Amniotic stem cell (primary cell): ENCODE measurements around the gene GNAI3.

ENCODE experiments used
- DNase-seq: peaks from one replicate; lab custom pipeline; 2025; lab: John Stamatoyannopoulos, UW

The GNAI3 gene

GRCh38 chr1:109548321-109549267, at the start of gene GNAI3:
Gene GNAI3 (plus strand): TSS chr1:109548615. CDS start chr1:109548721, 106 bp downstream.
- peak; percentile 92 for DNase-seq

- no peak for DNase-seq
Observed at GRCh38 chr1:109499081-109499480, 49.3 kb upstream of the GNAI3 start.

- no peak for DNase-seq
Observed at GRCh38 chr1:109499661-109500536, 48.5 kb upstream of the GNAI3 start.

- peak; percentile 44 for DNase-seq
Observed at GRCh38 chr1:109500941-109501381, 47.5 kb upstream of the GNAI3 start.

- DNase-seq = no peak
Observed at GRCh38 chr1:109501644-109502363, 46.6 kb upstream of the GNAI3 start.

- no peak for DNase-seq
Observed at GRCh38 chr1:109502364-109502851, 46.0 kb upstream of the GNAI3 start.

- no peak for DNase-seq
Observed at GRCh38 chr1:109503935-109504334, 44.5 kb upstream of the GNAI3 start.

- DNase-seq = no peak
Observed at GRCh38 chr1:109504974-109505373, 43.4 kb upstream of the GNAI3 start.

GRCh38 chr1:109508001-109508872, 40.2 kb upstream of the GNAI3 start:
- DNase-seq = no peak

- DNase-seq = no peak
Observed at GRCh38 chr1:109508873-109509175, 39.6 kb upstream of the GNAI3 start.

GRCh38 chr1:109509176-109510134, 39.0 kb upstream of the GNAI3 start, which contains the start of gene AMIGO1:
Gene AMIGO1 (minus strand): TSS chr1:109509727. CDS start chr1:109508912, 815 bp downstream.
- DNase-seq = no peak

GRCh38 chr1:109513110-109513710, 35.2 kb upstream of the GNAI3 start:
- no peak for DNase-seq

- DNase-seq = no peak
Observed at GRCh38 chr1:109514846-109515245, 33.6 kb upstream of the GNAI3 start.

- DNase-seq = no peak
Observed at GRCh38 chr1:109516872-109517271, 31.5 kb upstream of the GNAI3 start.

- DNase-seq = no peak
Observed at GRCh38 chr1:109517337-109517736, 31.1 kb upstream of the GNAI3 start.

- no peak for DNase-seq
Observed at GRCh38 chr1:109521002-109521951, 27.1 kb upstream of the GNAI3 start.

- no peak for DNase-seq
Observed at GRCh38 chr1:109522026-109522425, 26.4 kb upstream of the GNAI3 start.

GRCh38 chr1:109523706-109524105, 24.7 kb upstream of the GNAI3 start:
- DNase-seq = no peak
